Activated T-cell treated with anti-CD3 and anti-CD28 coated beads, Interleukin-2, amount 50 U/mL, for 4 hours (primary cell): ENCODE measurements around the gene MXD3. TPM values are rescaled to one million over a fixed set of nuclear protein-coding genes. Genes with fewer than 3 reads are reported as not detected.

ENCODE experiments used
- ATAC-seq, 2 donors: fragments of 200-7000 bp; cut with Tn5 transposase; one replicate each; pipeline ENCODE4 v1.10.0; 2021
- DNase-seq: peaks from one replicate; pipeline ENCODE4 v3.0.0-alpha.2; 2020
- H3K27me3 Mint-ChIP-seq: one replicate; pipeline ENCODE4 v1.8.0; 2021; ENCODE audit warnings: low read depth, mixed read lengths
- H3K36me3 Mint-ChIP-seq: one replicate; pipeline ENCODE4 v1.8.0; 2022; ENCODE audit warnings: mixed read lengths; ENCODE audit not compliant: insufficient read depth
- H3K4me1 Mint-ChIP-seq: one replicate; pipeline ENCODE4 v1.8.0; 2021; ENCODE audit warnings: low read depth, mixed read lengths
- H3K4me3 Mint-ChIP-seq: one replicate; pipeline ENCODE4 v1.8.0; 2021; ENCODE audit warnings: mild to moderate bottlenecking, moderate library complexity, mixed read lengths
- H3K9me3 Mint-ChIP-seq: one replicate; pipeline ENCODE4 v1.8.0; 2021; ENCODE audit warnings: mixed read lengths
- total RNA-seq, 3 donors: library from RNA; stranded (reverse); gene quantifications; one replicate each; pipeline ENCODE4 v1.2.1, GENCODE V29; 2021

The MXD3 gene
- total RNA-seq, 3 donors from 2014 or later: 3.7 to 5.1 (median 4.3) TPM

GRCh38 chr5:177335701-177336065 is 24.0 kb upstream of the MXD3 start:
- H3K4me3 Mint-ChIP-seq: no peak overlapping the region
- peaks cover 15% of the 10 kb centered on the region for H3K4me1 Mint-ChIP-seq
- no peaks in the 10 kb centered on the region for H3K27me3 Mint-ChIP-seq
- no peak for ATAC-seq
- H3K36me3 Mint-ChIP-seq: peaks cover 48% of the 10 kb centered on the region
- DNase-seq: no peak
- H3K9me3 Mint-ChIP-seq: peaks cover 4% of the 10 kb centered on the region

DNA sequence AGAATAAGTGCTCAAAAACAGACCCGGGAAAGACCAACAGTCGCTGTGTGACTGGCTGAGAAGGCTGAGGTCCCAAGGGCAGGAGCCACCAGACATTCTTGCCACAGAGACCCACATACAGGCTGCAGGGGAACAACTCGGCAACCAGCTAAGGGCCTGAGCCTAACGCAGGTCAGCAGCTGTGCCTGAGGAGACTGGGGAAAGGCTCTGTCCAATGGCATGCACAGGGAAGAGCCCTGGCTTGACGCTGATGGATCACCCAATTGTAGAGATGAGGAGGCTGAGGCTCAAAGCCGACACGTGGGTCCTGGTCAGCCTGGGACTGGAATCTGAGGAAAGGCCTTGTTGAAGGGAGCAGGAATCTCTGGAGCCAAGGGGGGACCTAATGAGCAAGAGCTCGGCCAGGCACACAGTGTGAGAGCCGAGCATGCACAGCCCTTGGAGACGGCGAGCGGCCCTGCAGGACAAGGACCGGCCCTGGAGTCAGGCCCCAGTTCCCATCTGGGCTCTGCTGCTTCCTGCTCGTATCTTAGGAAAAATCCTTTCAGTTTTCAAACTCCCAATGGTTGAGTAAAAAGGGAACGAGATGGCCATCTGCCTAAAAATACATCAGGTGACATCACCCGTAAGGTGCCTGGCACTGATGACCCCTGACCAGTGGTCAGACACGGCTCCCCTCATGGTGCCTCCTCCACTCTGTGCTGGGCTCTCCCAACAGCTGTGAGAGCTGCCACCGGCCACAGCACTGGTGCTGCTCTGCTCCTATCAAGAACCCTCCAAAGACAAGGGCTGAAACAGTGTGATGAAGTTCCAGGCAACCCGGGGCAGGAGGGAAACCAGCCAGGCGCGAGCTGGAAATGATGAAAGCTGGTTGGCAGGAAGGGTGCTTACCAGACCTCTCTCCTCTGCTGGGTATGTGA is 23.3 kb upstream of the MXD3 start:
- Mint-ChIP-seq H3K36me3 (peaks cover 53% of the 10 kb centered on the region), H3K4me3 (no peak overlapping the region), H3K9me3 (peaks cover 4% of the 10 kb centered on the region), H3K4me1 (peaks cover 15% of the 10 kb centered on the region), H3K27me3 (no peaks in the 10 kb centered on the region)
- ATAC-seq (no peak), DNase-seq (no peak)

DNA sequence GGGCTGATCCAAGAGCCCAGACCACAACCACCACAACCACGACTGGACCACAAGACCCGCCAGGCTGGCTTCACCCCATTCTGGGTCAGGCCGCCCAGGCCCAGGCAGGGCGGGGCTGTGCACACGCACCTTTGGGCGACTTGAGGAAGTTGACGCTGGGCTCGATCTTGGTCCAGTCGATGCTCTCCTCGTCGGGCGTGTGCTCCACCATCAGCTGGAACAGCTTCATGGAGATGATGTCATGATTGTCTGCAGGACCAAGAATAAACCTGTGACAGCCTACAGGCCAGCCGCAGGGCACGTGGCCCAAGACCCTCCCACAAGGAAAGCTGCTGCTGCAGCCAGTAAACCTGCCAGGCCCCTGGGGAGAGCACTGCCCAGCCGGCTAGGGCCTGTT is 22.5 kb upstream of the MXD3 start:
- no peak for ATAC-seq
- Mint-ChIP-seq H3K36me3 (peaks cover 51% of the 10 kb centered on the region), H3K27me3 (no peaks in the 10 kb centered on the region), H3K4me1 (peaks cover 6% of the 10 kb centered on the region), H3K9me3 (no peaks in the 10 kb centered on the region), H3K4me3 (no peak overlapping the region)
- no peak for DNase-seq

DNA sequence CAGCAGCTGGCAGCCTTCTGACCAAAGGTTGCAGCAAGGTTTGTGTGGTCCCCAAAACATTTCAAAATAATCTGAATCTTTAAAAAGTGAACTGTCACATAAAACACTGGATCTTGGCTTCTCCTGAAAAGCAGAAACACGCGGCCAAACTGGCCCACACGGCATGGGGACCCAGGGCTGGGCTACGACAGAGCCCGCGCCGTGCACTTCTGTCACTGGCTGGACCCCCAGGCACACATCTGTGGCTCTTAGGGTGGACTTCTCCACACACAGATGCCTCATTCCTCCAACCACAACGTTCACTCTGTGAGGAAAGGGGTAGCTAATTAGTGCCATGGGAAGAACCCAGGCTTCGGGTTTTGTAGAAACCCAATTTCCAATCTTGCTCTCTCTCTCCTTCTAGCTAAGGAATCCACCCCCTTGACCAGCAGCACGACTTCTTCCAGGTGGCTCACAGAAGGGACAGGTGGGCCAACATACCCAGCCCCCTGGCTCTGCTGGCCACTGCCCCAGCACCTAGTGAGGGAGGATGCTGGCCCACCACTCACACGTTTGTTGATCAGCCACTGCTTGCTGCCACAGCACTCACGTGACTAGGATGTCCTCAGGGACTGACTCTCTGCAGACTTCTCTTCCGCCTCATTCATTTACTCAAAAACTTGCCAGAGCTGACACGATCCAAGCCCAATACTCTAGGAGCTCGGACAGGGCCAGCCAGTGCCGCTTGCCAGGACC is 21.9 kb upstream of the MXD3 start:
- DNase-seq: no peak
- ATAC-seq: no peak
- Mint-ChIP-seq H3K36me3 (peaks cover 50% of the 10 kb centered on the region), H3K9me3 (no peaks in the 10 kb centered on the region), H3K4me3 (no peak overlapping the region), H3K27me3 (no peaks in the 10 kb centered on the region), H3K4me1 (peaks cover 6% of the 10 kb centered on the region)

GRCh38 chr5:177332896-177333260 is 21.2 kb upstream of the MXD3 start:
- peaks cover 50% of the 10 kb centered on the region for H3K36me3 Mint-ChIP-seq
- peaks cover 10% of the 10 kb centered on the region for H3K4me1 Mint-ChIP-seq
- H3K27me3 Mint-ChIP-seq: no peaks in the 10 kb centered on the region
- no peak overlapping the region for H3K4me3 Mint-ChIP-seq
- H3K9me3 Mint-ChIP-seq: no peaks in the 10 kb centered on the region
- ATAC-seq (no peak), DNase-seq (no peak)

- no peak for DNase-seq
- Mint-ChIP-seq H3K4me1 (peaks cover 12% of the 10 kb centered on the region), H3K4me3 (no peak overlapping the region)
Measured at GRCh38 chr5:177332031-177332895, 20.6 kb upstream of the MXD3 start.

GRCh38 chr5:177330991-177331842 is 19.5 kb upstream of the MXD3 start:
- ATAC-seq (no peak), DNase-seq (no peak)
- peaks cover 43% of the 10 kb centered on the region for H3K36me3 Mint-ChIP-seq
- no peaks in the 10 kb centered on the region for H3K9me3 Mint-ChIP-seq
- no peak overlapping the region for H3K4me3 Mint-ChIP-seq
- H3K27me3 Mint-ChIP-seq: no peaks in the 10 kb centered on the region
- peaks cover 12% of the 10 kb centered on the region for H3K4me1 Mint-ChIP-seq

More at GRCh38 chr5:177332031-177332895, 20.6 kb upstream of the MXD3 start:
- Mint-ChIP-seq H3K9me3 (no peaks in the 10 kb centered on the region), H3K27me3 (no peaks in the 10 kb centered on the region), H3K36me3 (peaks cover 48% of the 10 kb centered on the region)
- ATAC-seq: no peak

DNA sequence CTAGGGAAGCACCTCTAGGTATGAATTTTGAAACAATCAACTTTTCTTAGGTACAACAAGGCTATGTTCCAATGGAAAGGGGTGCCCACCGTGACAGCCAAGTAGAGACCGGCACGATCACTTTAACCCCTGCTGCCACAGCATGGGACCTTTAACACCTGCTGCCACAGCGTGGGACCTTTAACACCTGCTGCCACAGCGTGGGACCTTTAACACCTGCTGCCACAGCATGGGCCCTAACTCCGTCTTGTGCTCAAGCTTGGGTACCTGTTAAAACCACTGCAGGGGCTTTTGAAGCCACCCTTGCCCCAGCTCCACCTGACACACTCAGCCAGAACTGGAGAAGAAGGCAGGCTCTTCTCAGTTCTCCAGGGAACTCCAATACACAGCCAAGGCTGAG is 18.2 kb upstream of the MXD3 start:
- H3K27me3 Mint-ChIP-seq: no peaks in the 10 kb centered on the region
- H3K4me3 Mint-ChIP-seq: no peak overlapping the region
- H3K36me3 Mint-ChIP-seq: peaks cover 32% of the 10 kb centered on the region
- peaks cover 12% of the 10 kb centered on the region for H3K4me1 Mint-ChIP-seq
- no peaks in the 10 kb centered on the region for H3K9me3 Mint-ChIP-seq
- DNase-seq: no peak
- ATAC-seq: no peak

DNA sequence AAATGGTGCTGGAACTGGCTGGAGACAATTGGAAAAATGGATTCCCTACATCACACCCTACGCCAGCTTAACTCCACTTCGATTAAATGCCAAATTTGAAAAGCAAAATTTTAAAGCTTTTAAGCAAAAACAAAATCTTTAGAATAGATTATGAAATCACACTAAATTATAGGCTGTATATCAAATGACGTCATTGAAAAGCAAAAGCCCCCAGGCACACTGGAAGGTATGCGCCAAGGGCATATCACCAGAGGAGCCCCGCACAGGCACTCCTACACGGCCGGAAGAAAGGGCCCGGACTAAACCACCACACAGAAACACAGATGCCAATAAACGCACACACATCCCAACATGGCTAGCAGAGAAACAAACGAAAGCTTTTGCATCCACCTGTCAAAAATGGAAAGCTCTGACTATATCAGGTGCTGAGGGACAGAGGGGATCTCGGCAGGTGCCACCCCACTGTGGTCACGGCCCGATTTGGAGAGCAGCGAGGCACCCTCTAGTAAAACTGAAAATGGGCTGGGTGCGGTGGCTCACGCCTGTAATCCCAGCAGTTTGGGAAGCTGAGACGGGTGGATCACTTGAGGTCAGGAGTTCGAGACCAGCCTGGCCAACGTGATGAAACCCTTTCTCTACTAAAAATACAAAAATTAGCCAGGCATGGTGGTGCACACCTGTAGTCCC is 17.0 kb upstream of the MXD3 start:
- Mint-ChIP-seq H3K36me3 (peaks cover 27% of the 10 kb centered on the region), H3K27me3 (no peaks in the 10 kb centered on the region), H3K4me1 (peaks cover 10% of the 10 kb centered on the region), H3K4me3 (no peak overlapping the region), H3K9me3 (no peaks in the 10 kb centered on the region)
- ATAC-seq (no peak), DNase-seq (no peak)

DNA sequence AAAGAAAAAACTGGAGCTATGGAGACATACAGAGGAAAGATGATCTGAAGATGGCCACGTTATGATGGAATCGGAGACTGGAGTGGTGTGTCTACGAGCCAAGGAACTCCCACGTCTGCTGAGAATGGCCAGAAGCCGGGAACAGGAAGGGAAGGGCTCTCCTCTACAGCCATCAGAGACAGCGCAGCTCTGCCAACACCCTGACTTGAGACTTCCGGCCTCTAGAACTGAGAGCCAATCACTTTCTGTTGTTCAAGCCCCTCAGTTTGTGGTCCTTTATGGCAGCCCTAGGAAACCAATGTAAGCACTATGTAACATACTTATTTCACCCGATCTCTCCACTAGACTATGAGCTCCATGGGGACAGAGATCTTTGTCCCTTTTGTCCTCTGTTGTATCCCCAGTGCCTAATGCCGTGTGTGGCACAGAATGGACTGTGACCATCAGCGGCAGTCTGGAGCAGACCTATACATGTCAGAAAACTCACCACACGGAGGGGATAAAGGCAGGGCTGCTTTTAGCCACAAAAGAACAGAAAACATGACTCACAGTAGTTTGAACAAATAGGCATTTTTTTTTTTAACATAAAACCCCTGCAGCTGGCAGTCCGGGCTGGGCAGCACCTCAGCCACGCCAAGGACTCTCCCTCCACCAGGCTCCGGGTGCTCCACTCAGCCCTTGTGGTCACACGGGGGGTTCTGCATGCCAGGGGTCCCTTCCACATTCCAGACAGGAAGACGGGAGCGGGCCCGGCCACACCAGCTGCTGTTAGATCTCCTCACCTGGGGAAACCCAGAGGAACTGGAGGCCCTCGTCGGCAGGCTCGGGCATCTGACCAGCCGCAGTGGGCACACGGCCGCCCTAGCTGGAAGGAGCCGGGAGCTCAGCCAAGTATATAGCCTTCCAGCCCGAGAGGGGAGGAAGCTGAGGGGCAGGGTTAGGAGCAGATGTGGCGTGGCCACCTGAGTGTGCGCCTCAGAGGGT is 16.1 kb upstream of the MXD3 start:
- Mint-ChIP-seq H3K4me3 (peak overlapping the region; percentile 5), H3K9me3 (no peaks in the 10 kb centered on the region), H3K36me3 (peaks cover 22% of the 10 kb centered on the region), H3K4me1 (peaks cover 10% of the 10 kb centered on the region), H3K27me3 (no peaks in the 10 kb centered on the region)
- DNase-seq (no peak), ATAC-seq (peak; percentile 69 to 74)

DNA sequence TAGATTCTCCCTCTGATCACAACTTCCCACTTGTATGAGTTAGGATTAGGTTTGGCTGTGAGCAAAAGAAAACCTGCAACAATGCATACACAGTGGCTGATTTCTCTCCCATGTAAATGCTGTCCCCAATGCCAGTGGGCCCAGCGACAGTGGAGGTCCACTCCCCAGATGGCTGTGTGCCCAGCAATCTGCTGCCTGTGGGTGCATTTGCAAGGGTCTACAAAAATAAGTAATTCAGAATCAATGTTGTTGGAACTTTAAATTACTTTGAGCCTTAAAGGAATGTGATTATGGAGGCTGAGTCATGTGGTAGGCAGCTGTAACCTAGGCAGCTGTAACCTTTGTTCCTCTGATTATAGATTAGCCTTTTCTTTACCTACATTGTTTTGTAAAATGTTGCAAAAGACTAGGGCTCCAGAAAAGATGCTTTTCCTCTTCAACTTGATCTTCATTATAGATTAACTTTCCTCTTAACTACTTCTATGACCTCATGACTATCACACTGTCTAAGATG is 14.2 kb upstream of the MXD3 start:
- DNase-seq (no peak), ATAC-seq (no peak)
- Mint-ChIP-seq H3K36me3 (peaks cover 21% of the 10 kb centered on the region), H3K27me3 (no peaks in the 10 kb centered on the region), H3K4me3 (no peak overlapping the region), H3K4me1 (peaks cover 6% of the 10 kb centered on the region), H3K9me3 (no peaks in the 10 kb centered on the region)

- Mint-ChIP-seq H3K4me3 (no peak overlapping the region), H3K36me3 (peaks cover 7% of the 10 kb centered on the region), H3K4me1 (peaks cover 17% of the 10 kb centered on the region), H3K27me3 (no peaks in the 10 kb centered on the region), H3K9me3 (no peaks in the 10 kb centered on the region)
- no peak for ATAC-seq
- no peak for DNase-seq
Measured at GRCh38 chr5:177320879-177321278, 9.2 kb upstream of the MXD3 start.
